ENCODE measurements around the gene XKR7.

DNA sequence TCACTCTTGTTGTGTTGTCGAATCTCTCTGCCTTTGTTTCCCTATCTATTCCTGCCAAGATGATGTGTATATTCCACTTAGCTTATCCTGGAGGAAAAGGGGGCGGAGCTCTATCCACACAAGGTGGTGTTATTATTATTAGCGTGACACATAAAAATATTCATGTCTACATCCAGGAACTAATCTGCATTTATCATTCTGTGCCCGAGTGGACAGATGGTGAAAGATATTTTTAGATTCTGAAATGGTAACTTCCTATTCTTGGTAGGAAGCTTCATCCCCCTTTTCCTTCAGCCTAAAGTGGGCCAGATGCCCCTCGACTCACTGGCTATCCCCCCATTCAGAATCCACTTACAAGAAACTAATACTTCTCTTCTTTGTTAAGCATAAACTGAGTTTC, 2.0 kb downstream of the XKR7 start:
- TF ChIP-seq, protein P1, sequence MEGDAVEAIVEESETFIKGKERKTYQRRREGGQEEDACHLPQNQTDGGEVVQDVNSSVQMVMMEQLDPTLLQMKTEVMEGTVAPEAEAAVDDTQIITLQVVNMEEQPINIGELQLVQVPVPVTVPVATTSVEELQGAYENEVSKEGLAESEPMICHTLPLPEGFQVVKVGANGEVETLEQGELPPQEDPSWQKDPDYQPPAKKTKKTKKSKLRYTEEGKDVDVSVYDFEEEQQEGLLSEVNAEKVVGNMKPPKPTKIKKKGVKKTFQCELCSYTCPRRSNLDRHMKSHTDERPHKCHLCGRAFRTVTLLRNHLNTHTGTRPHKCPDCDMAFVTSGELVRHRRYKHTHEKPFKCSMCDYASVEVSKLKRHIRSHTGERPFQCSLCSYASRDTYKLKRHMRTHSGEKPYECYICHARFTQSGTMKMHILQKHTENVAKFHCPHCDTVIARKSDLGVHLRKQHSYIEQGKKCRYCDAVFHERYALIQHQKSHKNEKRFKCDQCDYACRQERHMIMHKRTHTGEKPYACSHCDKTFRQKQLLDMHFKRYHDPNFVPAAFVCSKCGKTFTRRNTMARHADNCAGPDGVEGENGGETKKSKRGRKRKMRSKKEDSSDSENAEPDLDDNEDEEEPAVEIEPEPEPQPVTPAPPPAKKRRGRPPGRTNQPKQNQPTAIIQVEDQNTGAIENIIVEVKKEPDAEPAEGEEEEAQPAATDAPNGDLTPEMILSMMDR (IDR thresholded peaks at IDR 0.05): no peak
- no peak for TF ChIP-seq POLR2A (IDR thresholded peaks at IDR 0.05)
